CD14-positive monocyte (primary cell): Measurements from ENCODE around the gene CA4. TPM values are rescaled to one million over a fixed set of nuclear protein-coding genes. Genes with fewer than 3 reads are reported as not detected.
A peak's percentile ranks its signal among the peaks of the same experiment; 100 is the strongest.

ENCODE experiments used
- DNase-seq, 3 donors: peaks; one replicate each; pipeline ENCODE4 v3.0.0-alpha.2; 2011 to 2022
- H2AFZ ChIP-seq: 2 replicates; pipeline ENCODE4 v1.6.0; 2012; ENCODE audit warnings: mild to moderate bottlenecking, low read depth, low read length, inconsistent platforms; ENCODE audit not compliant: insufficient read depth, poor library complexity, severe bottlenecking
- H3K27ac ChIP-seq, 2 donors: 1 replicate in 1 of 2; 2 replicates in 1 of 2; pipeline ENCODE4 v1.5.1; 2012 to 2013; ENCODE audit warnings: low read length in 2 of 2, control low read depth in 1 of 2, inconsistent platforms in 1 of 2, low read depth in 1 of 2, mild to moderate bottlenecking in 1 of 2
- H3K27me3 ChIP-seq, 2 donors: one replicate each; pipeline versions ENCODE4 v1.6.0 to v1.6.1; 2011 to 2013; ENCODE audit warnings: low read length in 2 of 2; ENCODE audit not compliant: control insufficient read depth in 2 of 2, insufficient read depth in 2 of 2
- H3K36me3 ChIP-seq, 2 donors: replicated peaks in 1 of 2; 1 replicate in 1 of 2; 2 replicates in 1 of 2; pipeline versions ENCODE4 v1.5.1 to v1.6.1; 2012 to 2013; ENCODE audit warnings: low read length in 2 of 2, control low read depth in 1 of 2, inconsistent platforms in 1 of 2, mild to moderate bottlenecking in 1 of 2; ENCODE audit not compliant: insufficient read depth in 2 of 2, control insufficient read depth in 1 of 2
- H3K4me1 ChIP-seq, 2 donors: 1 replicate in 1 of 2; 2 replicates in 1 of 2; pipeline versions ENCODE4 v1.5.1 to v1.6.1; 2012 to 2013; ENCODE audit warnings: low read length in 2 of 2, control low read depth in 1 of 2, inconsistent platforms in 1 of 2, mild to moderate bottlenecking in 1 of 2, moderate library complexity in 1 of 2; ENCODE audit not compliant: insufficient read depth in 2 of 2, control insufficient read depth in 1 of 2
- H3K4me2 ChIP-seq: replicated peaks from 2 replicates; pipeline ENCODE3; 2012; ENCODE audit warnings: low read length, moderate library complexity, mild to moderate bottlenecking; ENCODE audit not compliant: poor library complexity, severe bottlenecking; ENCODE audit errors: extremely low read depth
- H3K4me3 ChIP-seq, 3 experiments: fragments of 200-600 bp in 1 of 3; sonication (generic) in 1 of 3; replicated peaks in 1 of 3; 1 replicate in 2 of 3; 2 replicates in 1 of 3; pipeline ENCODE4 v1.5.1; 2011 to 2013; ENCODE audit warnings: low read length in 3 of 3, mild to moderate bottlenecking in 3 of 3, control low read depth in 2 of 3, low read depth in 2 of 3, inconsistent platforms in 1 of 3, moderate library complexity in 1 of 3
- H3K79me2 ChIP-seq: 2 replicates; pipeline ENCODE4 v1.6.0; 2012; ENCODE audit warnings: mild to moderate bottlenecking, control low read depth, inconsistent platforms, low read length, moderate library complexity; ENCODE audit not compliant: insufficient read depth
- H3K9ac ChIP-seq: 2 replicates; pipeline ENCODE4 v1.6.0; 2017; ENCODE audit warnings: low read length, mild to moderate bottlenecking; ENCODE audit not compliant: insufficient read depth, poor library complexity, severe bottlenecking
- H3K9me3 ChIP-seq, 2 donors: replicated peaks in 1 of 2; 1 replicate in 1 of 2; 2 replicates in 1 of 2; pipeline versions ENCODE4 v1.5.1 to v1.6.1; 2012 to 2013; ENCODE audit warnings: low read length in 2 of 2, control low read depth in 1 of 2; ENCODE audit not compliant: control insufficient read depth in 1 of 2, insufficient read depth in 1 of 2
- H4K20me1 ChIP-seq: 2 replicates; pipeline ENCODE4 v1.6.0; 2012; ENCODE audit warnings: mild to moderate bottlenecking, low read length, control low read depth, moderate library complexity; ENCODE audit not compliant: insufficient read depth
- H3K27ac Mint-ChIP-seq, 7 donors: one replicate each; pipeline ENCODE4 v1.8.0; 2020; ENCODE audit warnings: mild to moderate bottlenecking in 7 of 7, mixed read lengths in 7 of 7, moderate library complexity in 6 of 7, inconsistent platforms in 2 of 7
- H3K27me3 Mint-ChIP-seq, 3 donors: one replicate each; pipeline ENCODE4 v1.8.0; 2021 to 2022; ENCODE audit warnings: low read depth in 3 of 3, mild to moderate bottlenecking in 3 of 3, mixed read lengths in 3 of 3, moderate library complexity in 3 of 3, inconsistent platforms in 1 of 3
- H3K36me3 Mint-ChIP-seq, 2 donors: one replicate each; pipeline ENCODE4 v1.8.0; 2020; ENCODE audit warnings: mixed read lengths in 2 of 2, inconsistent platforms in 1 of 2, mild to moderate bottlenecking in 1 of 2
- H3K4me1 Mint-ChIP-seq: one replicate; pipeline ENCODE4 v1.8.0; 2020; ENCODE audit warnings: mild to moderate bottlenecking, mixed read lengths
- H3K4me3 Mint-ChIP-seq, 2 donors: one replicate each; pipeline ENCODE4 v1.8.0; 2020; ENCODE audit warnings: mild to moderate bottlenecking in 2 of 2, mixed read lengths in 2 of 2, moderate library complexity in 1 of 2
- H3K9me3 Mint-ChIP-seq, 7 donors: one replicate each; pipeline ENCODE4 v1.8.0; 2020 to 2022; ENCODE audit warnings: mixed read lengths in 7 of 7, mild to moderate bottlenecking in 6 of 7, moderate library complexity in 6 of 7, inconsistent platforms in 2 of 7
- CTCF ChIP-seq: fragments of 200-600 bp; IDR thresholded peaks from one replicate; pipeline ENCODE4 v1.8.0; 2022; ENCODE audit warnings: antibody characterized with exemption, mild to moderate bottlenecking
- WGBS: methylation state at CpG from one replicate; pipeline ENCODE4 v1.1.5; 2013; ENCODE audit warnings: missing lambda C conversion rate; ENCODE audit not compliant: insufficient coverage; 5-methylcytosine and 5-hydroxymethylcytosine counted together
- intact Hi-C, 2 donors: fragments of 100-400 bp; cut with micrococcal nuclease; formaldehyde crosslinking; loops; one replicate each; pipeline versions ENCODE4 v1.15.0 to v1.15.1; 2023
- polyA plus RNA-seq, 3 donors: library from polyadenylated mRNA; depleted of rRNA in 1 of 3; unstranded in 2 of 3; stranded (reverse) in 1 of 3; fragments of 300-500 nt in 2 of 3; fragments of >200 nt in 1 of 3; fragmentation: Illumina TruSeq in 2 of 3; gene quantifications; 1 replicate in 2 of 3; 2 replicates in 1 of 3; pipeline ENCODE4 v1.2.3, GENCODE V29; 2012 to 2021

CA4 gene
- polyA plus RNA-seq, 3 donors = not detected

- Histone ChIP-seq H2AFZ (no peak overlapping the region), H3K4me2 (no peak overlapping the region), H3K9me3 (no peaks in the 10 kb centered on the region), H3K27me3 (peaks cover 0 to 2% of the 10 kb centered on the region in 2 donors), H4K20me1 (no peaks in the 10 kb centered on the region), H3K27ac (no peak overlapping the region), H3K79me2 (no peaks in the 10 kb centered on the region), H3K36me3 (no peaks in the 10 kb centered on the region), H3K4me3 (no peak overlapping the region), H3K9ac (no peak overlapping the region), H3K4me1 (no peaks in the 10 kb centered on the region)
- Mint-ChIP-seq H3K27ac (no peak overlapping the region), H3K4me1 (peaks cover 7% of the 10 kb centered on the region), H3K27me3 (peaks cover 4 to 9% (median 5%) of the 10 kb centered on the region in 3 donors), H3K4me3 (no peak overlapping the region), H3K9me3 (no peaks in the 10 kb centered on the region), H3K36me3 (no peaks in the 10 kb centered on the region)
- TF ChIP-seq CTCF = no peak
- no peak for DNase-seq
- intact Hi-C loops = no loop called here
- no CpG with 5 or more reads among the region's 4 CpGs for WGBS
These were observed 41.1 kb upstream of the CA4 start for GRCh38 chr17:60108712-60109111.

- no peaks in the 10 kb centered on the region for H4K20me1 ChIP-seq
- H3K27ac Mint-ChIP-seq = no peak overlapping the region
- peak overlapping the region in 1 of 2 donors; percentile 15 for H3K4me3 Mint-ChIP-seq
- H2AFZ ChIP-seq = no peak overlapping the region
- no peak overlapping the region for H3K4me3 ChIP-seq
- H3K9ac ChIP-seq = no peak overlapping the region
- H3K9me3 ChIP-seq = no peaks in the 10 kb centered on the region
- H3K79me2 ChIP-seq = no peaks in the 10 kb centered on the region
- peaks cover 0 to 2% of the 10 kb centered on the region in 2 donors for H3K27me3 ChIP-seq
- H3K4me1 ChIP-seq = no peaks in the 10 kb centered on the region
- intact Hi-C loops = no loop called here
- H3K36me3 ChIP-seq = no peaks in the 10 kb centered on the region
- no peaks in the 10 kb centered on the region for H3K9me3 Mint-ChIP-seq
- no peaks in the 10 kb centered on the region for H3K36me3 Mint-ChIP-seq
- peaks cover 7% of the 10 kb centered on the region for H3K4me1 Mint-ChIP-seq
- peaks cover 4 to 9% (median 5%) of the 10 kb centered on the region in 3 donors for H3K27me3 Mint-ChIP-seq
- DNase-seq = no peak
- H3K27ac ChIP-seq = no peak overlapping the region
- no CpG with 5 or more reads among the region's 1 CpG for WGBS
- no peak for TF ChIP-seq CTCF
- H3K4me2 ChIP-seq = no peak overlapping the region
These were observed 40.6 kb upstream of the CA4 start for GRCh38 chr17:60109161-60109560.
